MM.1S (cell line): ENCODE results near the gene DOK3.

Source experiments
- EZH2 ChIP-seq: fragments of 300-600 bp; sonication (generic); optimal IDR thresholded peaks from 2 replicates; pipeline ENCODE3; 2017; ENCODE audit warnings: low read depth, mild to moderate bottlenecking, antibody characterized with exemption, low read length, mixed read lengths
- EZH2phosphoT487 ChIP-seq: fragments of 300-600 bp; sonication (generic); IDR thresholded peaks from 2 replicates; pipeline ENCODE4 v1.6.1; 2018; ENCODE audit warnings: antibody characterized with exemption, low read length
- TF ChIP-seq, protein P1 (sequence below): fragments of 300-600 bp; sonication (generic); IDR thresholded peaks from 2 replicates; pipeline ENCODE4 v1.5.1; 2016; ENCODE audit warnings: antibody characterized with exemption, low read length, mixed read lengths

DNA sequence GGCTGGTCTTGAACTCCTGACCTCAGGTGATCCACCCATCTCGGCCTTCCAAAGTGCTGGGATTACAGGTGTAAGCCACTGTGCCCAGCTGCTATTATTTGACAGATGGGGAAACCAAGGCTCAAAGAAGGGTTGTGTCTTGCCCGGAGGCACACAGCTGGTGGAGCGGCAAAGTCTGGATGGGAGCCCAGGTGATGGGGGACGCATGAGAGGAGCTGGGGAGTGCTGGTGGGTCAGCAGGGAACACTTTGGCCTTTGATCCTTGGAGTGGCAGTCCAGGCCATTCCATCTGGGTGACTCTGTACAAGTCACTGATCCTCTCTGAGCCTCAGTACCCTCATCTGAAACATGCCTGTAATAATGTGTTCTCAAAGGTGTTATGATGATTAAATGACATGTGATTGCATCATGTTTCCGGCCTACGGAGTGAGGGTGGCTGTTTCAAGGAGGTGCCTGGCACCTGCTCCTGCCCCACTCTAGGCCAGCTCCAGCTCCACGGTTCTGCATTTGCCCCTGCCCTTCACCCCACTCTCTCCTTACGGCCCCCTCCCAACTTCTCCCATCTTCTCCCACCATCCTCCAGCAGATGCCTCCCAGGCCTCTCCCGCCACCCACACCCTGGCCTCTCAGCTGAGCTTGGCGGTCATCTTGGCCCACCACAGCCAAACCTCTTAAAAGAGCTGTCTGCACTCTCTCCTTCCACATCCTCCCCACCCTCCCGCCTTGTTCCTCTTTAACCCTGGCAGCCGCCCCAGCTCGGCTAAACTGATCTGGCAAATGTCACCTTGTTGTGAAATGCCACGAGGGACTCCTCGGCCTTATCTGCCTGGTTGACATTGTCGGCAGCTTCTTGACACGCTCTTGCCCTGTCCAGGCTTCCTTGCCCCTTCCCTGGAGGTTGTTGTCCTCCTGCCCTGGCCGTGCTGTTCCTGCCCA is 30.6 kb downstream of the DOK3 start:
- TF ChIP-seq EZH2 (no peak), EZH2phosphoT487 (no peak)
- TF ChIP-seq, protein P1, sequence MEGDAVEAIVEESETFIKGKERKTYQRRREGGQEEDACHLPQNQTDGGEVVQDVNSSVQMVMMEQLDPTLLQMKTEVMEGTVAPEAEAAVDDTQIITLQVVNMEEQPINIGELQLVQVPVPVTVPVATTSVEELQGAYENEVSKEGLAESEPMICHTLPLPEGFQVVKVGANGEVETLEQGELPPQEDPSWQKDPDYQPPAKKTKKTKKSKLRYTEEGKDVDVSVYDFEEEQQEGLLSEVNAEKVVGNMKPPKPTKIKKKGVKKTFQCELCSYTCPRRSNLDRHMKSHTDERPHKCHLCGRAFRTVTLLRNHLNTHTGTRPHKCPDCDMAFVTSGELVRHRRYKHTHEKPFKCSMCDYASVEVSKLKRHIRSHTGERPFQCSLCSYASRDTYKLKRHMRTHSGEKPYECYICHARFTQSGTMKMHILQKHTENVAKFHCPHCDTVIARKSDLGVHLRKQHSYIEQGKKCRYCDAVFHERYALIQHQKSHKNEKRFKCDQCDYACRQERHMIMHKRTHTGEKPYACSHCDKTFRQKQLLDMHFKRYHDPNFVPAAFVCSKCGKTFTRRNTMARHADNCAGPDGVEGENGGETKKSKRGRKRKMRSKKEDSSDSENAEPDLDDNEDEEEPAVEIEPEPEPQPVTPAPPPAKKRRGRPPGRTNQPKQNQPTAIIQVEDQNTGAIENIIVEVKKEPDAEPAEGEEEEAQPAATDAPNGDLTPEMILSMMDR: no peak
